Endothelial cell of umbilical vein (primary cell): ENCODE measurements around the gene DENND1A. TPM values are rescaled to one million over a fixed set of nuclear protein-coding genes. Genes with fewer than 3 reads are reported as not detected.

Experiments used
- BruUV-seq: library from RNA; stranded (reverse); fragments of 400-500 nt; replicated peaks from 2 replicates; lab custom pipeline; 2021; lab: Mats Ljungman, UMichigan
- CTCF ChIA-PET: fragments of 300-600, 350-600 bp; sonication (Branson Sonifier 250); formaldehyde crosslinking; loops from one replicate; lab custom pipeline; 2021; ENCODE audit warnings: antibody characterized with exemption, inconsistent platforms; lab: Charles Lee
- POLR2A ChIA-PET: fragments of 300-600, 350-600 bp; sonication (Branson Sonifier 250); formaldehyde crosslinking; loops from one replicate; lab custom pipeline; 2021; ENCODE audit warnings: antibody characterized with exemption, inconsistent platforms; lab: Charles Lee
- DNase-seq: peaks from one replicate; pipeline ENCODE4 v3.0.0-alpha.2; 2011; ENCODE audit warnings: low read depth, low spot score
- FAIRE-seq: peaks from 2 replicates; lab custom pipeline; 2011; peaks lifted over from hg19 to GRCh38; lab: Jason Lieb, UNC
- H2AFZ ChIP-seq: 2 replicates; pipeline ENCODE4 v1.6.0; 2012; ENCODE audit warnings: low read depth, low read length, control low read depth, inconsistent platforms
- H3K27ac ChIP-seq: 2 replicates; pipeline ENCODE4 v1.5.1; 2011; ENCODE audit warnings: low read depth, mild to moderate bottlenecking, control low read depth, low read length, moderate library complexity; ENCODE audit not compliant: insufficient read depth
- H3K27me3 ChIP-seq, 2 experiments: 2 replicates each; pipeline versions ENCODE4 v1.6.0 to v1.6.1; 2011; ENCODE audit warnings: low read length in 2 of 2, mixed read lengths in 1 of 2; ENCODE audit not compliant: control insufficient read depth in 2 of 2, insufficient read depth in 2 of 2
- H3K36me3 ChIP-seq, 2 experiments: 2 replicates in 1 of 2; 3 replicates in 1 of 2; pipeline ENCODE4 v1.5.1; 2011; ENCODE audit warnings: low read length in 2 of 2, mild to moderate bottlenecking in 1 of 2, moderate library complexity in 1 of 2; ENCODE audit not compliant: control insufficient read depth in 2 of 2, insufficient read depth in 2 of 2; ENCODE audit errors: extremely low read depth in 1 of 2
- H3K4me1 ChIP-seq: 3 replicates; pipeline ENCODE4 v1.5.1; 2011; ENCODE audit warnings: mild to moderate bottlenecking, low read length; ENCODE audit not compliant: control insufficient read depth, insufficient read depth; ENCODE audit errors: extremely low read depth
- H3K4me2 ChIP-seq: 2 replicates; pipeline ENCODE4 v1.6.1; 2011; ENCODE audit warnings: low read length, control low read depth, mixed read lengths; ENCODE audit not compliant: insufficient read depth
- H3K4me3 ChIP-seq, 3 experiments: fragments of 200-600 bp in 1 of 3; sonication (generic), shearing (Covaris generic) in 1 of 3; replicated peaks in 1 of 3; 2 replicates each; pipeline ENCODE4 v1.5.1; 2011 to 2016; ENCODE audit warnings: control low read depth in 3 of 3, low read length in 3 of 3, mild to moderate bottlenecking in 2 of 3, inconsistent platforms in 1 of 3, low read depth in 1 of 3, moderate library complexity in 1 of 3; ENCODE audit not compliant: insufficient read depth in 1 of 3
- H3K79me2 ChIP-seq: 2 replicates; pipeline ENCODE4 v1.6.0; 2012; ENCODE audit warnings: low read length, inconsistent platforms; ENCODE audit not compliant: control insufficient read depth, insufficient read depth
- H3K9ac ChIP-seq: replicated peaks from 2 replicates; pipeline ENCODE3; 2011; ENCODE audit warnings: low read length, control low read depth; ENCODE audit not compliant: insufficient read depth; ENCODE audit errors: extremely low read depth
- H3K9me1 ChIP-seq: replicated peaks from 3 replicates; pipeline ENCODE4 v1.6.0; 2011; ENCODE audit warnings: mild to moderate bottlenecking, low read length; ENCODE audit not compliant: control insufficient read depth, insufficient read depth; ENCODE audit errors: extremely low read depth
- H3K9me3 ChIP-seq: replicated peaks from 2 replicates; pipeline ENCODE4 v1.5.1; 2012; ENCODE audit warnings: low read length, inconsistent platforms; ENCODE audit not compliant: control insufficient read depth, insufficient read depth
- H4K20me1 ChIP-seq: replicated peaks from 2 replicates; pipeline ENCODE3; 2011; ENCODE audit warnings: mild to moderate bottlenecking, low read length; ENCODE audit not compliant: control insufficient read depth, insufficient read depth; ENCODE audit errors: extremely low read depth
- CTCF ChIP-seq, 2 donors: IDR thresholded peaks; 1 replicate in 1 of 2; 2 replicates in 1 of 2; pipeline ENCODE4 v1.5.1; 2011; ENCODE audit warnings: low read length in 2 of 2, mild to moderate bottlenecking in 2 of 2, moderate library complexity in 2 of 2, control low read depth in 1 of 2, inconsistent platforms in 1 of 2, low read depth in 1 of 2; ENCODE audit not compliant: insufficient read depth in 1 of 2; ENCODE audit errors: extremely low read depth in 1 of 2
- EZH2 ChIP-seq: IDR thresholded peaks from 2 replicates; pipeline ENCODE4 v1.6.1; 2012; ENCODE audit warnings: borderline replicate concordance, low read depth, mild to moderate bottlenecking, moderate library complexity, low read length, inconsistent platforms; ENCODE audit not compliant: severe bottlenecking
- FOS ChIP-seq: IDR thresholded peaks from 2 replicates; pipeline ENCODE4 v1.6.1; 2011; ENCODE audit warnings: mild to moderate bottlenecking, low read length, moderate library complexity, borderline replicate concordance; ENCODE audit not compliant: insufficient read depth
- GATA2 ChIP-seq: IDR thresholded peaks from 2 replicates; pipeline ENCODE4 v1.7.0; 2011; ENCODE audit warnings: low read depth, mild to moderate bottlenecking, moderate library complexity, mixed read lengths, low read length; ENCODE audit not compliant: insufficient read length, insufficient read depth
- JUN ChIP-seq: IDR thresholded peaks from 2 replicates; pipeline ENCODE4 v1.6.1; 2011; ENCODE audit warnings: borderline replicate concordance, low read depth; ENCODE audit not compliant: insufficient read length, insufficient read depth
- MAX ChIP-seq: IDR thresholded peaks from 2 replicates; pipeline ENCODE4 v1.6.1; 2011; ENCODE audit not compliant: insufficient read depth, insufficient read length
- POLR2A ChIP-seq: IDR thresholded peaks from 2 replicates; pipeline ENCODE4 v1.6.1; 2012; ENCODE audit warnings: low read depth, mild to moderate bottlenecking, control low read depth, low read length
- POLR2AphosphoS5 ChIP-seq: IDR thresholded peaks from 2 replicates; pipeline ENCODE4 v1.6.1; 2012; ENCODE audit warnings: low read depth, mild to moderate bottlenecking, control low read depth, low read length, moderate library complexity; ENCODE audit not compliant: insufficient read depth
- dilution Hi-C: fragments of 300-500 bp; cut with MboI; formaldehyde crosslinking; loops from one replicate; pipeline ENCODE4 v1.15.0; 2019; ENCODE audit warnings: low sequenced_read_pairs; ENCODE audit not compliant: extremely low pct_ligation_motif_present
- intact Hi-C: fragments of 100-400 bp; cut with micrococcal nuclease; formaldehyde crosslinking; loops from one replicate; pipeline ENCODE4 v1.10.0; 2022
- polyA plus RNA-seq, 4 experiments: library from polyadenylated mRNA; depleted of rRNA in 3 of 4; stranded (reverse) in 3 of 4; unstranded in 1 of 4; fragments of >200 nt; gene quantifications; 2 replicates each; pipeline versions ENCODE4 v1.2.1 to v1.2.3, GENCODE V29; 2011 to 2012; ENCODE audit warnings: missing spikeins in 1 of 4
- total RNA-seq: library from RNA; stranded (reverse); gene quantifications from 2 replicates; pipeline ENCODE4 v1.2.3, GENCODE V29; 2021

Gene DENND1A
- total and polyA plus RNA-seq, 2 donors (not counting 3 experiments of a cell fraction or from before 2014, with no cell fraction given): 18.5 to 24.5 TPM

- no peak overlapping the region for H3K9ac ChIP-seq
- no peak overlapping the region for H3K4me2 ChIP-seq
- intact Hi-C loops (no loop called here), dilution Hi-C loops (no loop called here)
- no peak for DNase-seq
- no peaks in the 10 kb centered on the region for H3K9me3 ChIP-seq
- H4K20me1 ChIP-seq: no peaks in the 10 kb centered on the region
- no peaks in the 10 kb centered on the region for H3K9me1 ChIP-seq
- CTCF ChIA-PET: no interaction called here
- H3K79me2 ChIP-seq: no peaks in the 10 kb centered on the region
- no peak for FAIRE-seq
- no peak overlapping the region for H2AFZ ChIP-seq
- no peaks in the 10 kb centered on the region for H3K4me1 ChIP-seq
- TF ChIP-seq CTCF (IDR thresholded peaks at IDR 0.05; ENCODE audit: extremely low read depth in 1 of 2, insufficient read depth in 1 of 2, low read depth in 1 of 2, low read length in 2 of 2): no peak
- TF ChIP-seq EZH2: no peak
- TF ChIP-seq MAX: no peak
- no peak for TF ChIP-seq FOS
- TF ChIP-seq JUN: no peak
- no peak for TF ChIP-seq GATA2
- no peak for TF ChIP-seq POLR2AphosphoS5
- no peak for TF ChIP-seq POLR2A
- H3K36me3 ChIP-seq: no peaks in the 10 kb centered on the region
- BruUV-seq: no TSS peak
- no peak overlapping the region for H3K4me3 ChIP-seq
- POLR2A ChIA-PET: no interaction called here
- H3K27me3 ChIP-seq: no peaks in the 10 kb centered on the region
- H3K27ac ChIP-seq: no peak overlapping the region
Measured at GRCh38 chr9:123663529-123663928, 266.4 kb downstream of the DENND1A start.
